HL-60/S4 treated with phorbol 12-myristate 13-acetate at 8.2 ng/mL for 4 days and 3 days (cell line): ENCODE data around the gene NACA2.
"Not testable (repeated sequence)": the region's sequence is repeated elsewhere in the genome, so short reads cannot be mapped to it uniquely, and the experiment has no call there.

Source experiments
- in situ Hi-C: fragments of 300-500 bp; cut with MboI; formaldehyde crosslinking; loops from 2 replicates; pipeline ENCODE4 v1.15.0; 2022; ENCODE audit warnings: low sequenced_read_pairs

NACA2 gene

GRCh38 chr17:61591018-61591417, at the start of gene NACA2:
Gene NACA2 (minus strand): TSS chr17:61591219. CDS start chr17:61591180, 39 bp downstream.
- in situ Hi-C loops, result no loop called here

- in situ Hi-C loops, result loop anchor here (10.0 kb wide), 1 partner anchor 205 kb away; no protein-coding TSS in a partner anchor
Observed at GRCh38 chr17:61639818-61640217, 48.8 kb upstream of the NACA2 start.

GRCh38 chr17:61638087-61638486, 47.1 kb upstream of the NACA2 start:
- in situ Hi-C loops, result loop anchor here (10.0 kb wide), 1 partner anchor 207 kb away; no protein-coding TSS in a partner anchor

- in situ Hi-C loops, result loop anchor here (10.0 kb wide), 1 partner anchor 209 kb away; no protein-coding TSS in a partner anchor
Observed at GRCh38 chr17:61635913-61636432, 45.0 kb upstream of the NACA2 start.

GRCh38 chr17:61634942-61635538, 44.0 kb upstream of the NACA2 start:
- in situ Hi-C loops, result loop anchor here (10.0 kb wide), 1 partner anchor 210 kb away; no protein-coding TSS in a partner anchor

- in situ Hi-C loops, result loop anchor here (10.0 kb wide), 1 partner anchor 211 kb away; no protein-coding TSS in a partner anchor
Observed at GRCh38 chr17:61634011-61634539, 43.1 kb upstream of the NACA2 start.

GRCh38 chr17:61632826-61633225, 41.8 kb upstream of the NACA2 start:
- in situ Hi-C loops, result loop anchor here (10.0 kb wide), 1 partner anchor 212 kb away; no protein-coding TSS in a partner anchor

GRCh38 chr17:61631800-61632199, 40.8 kb upstream of the NACA2 start:
- in situ Hi-C loops, result loop anchor here (10.0 kb wide), 1 partner anchor 213 kb away; no protein-coding TSS in a partner anchor

GRCh38 chr17:61628158-61628557, 37.1 kb upstream of the NACA2 start:
- in situ Hi-C loops, result not testable (repeated sequence)

GRCh38 chr17:61627658-61628057, 36.6 kb upstream of the NACA2 start:
- in situ Hi-C loops, result no loop called here

GRCh38 chr17:61627125-61627524, 36.1 kb upstream of the NACA2 start:
- in situ Hi-C loops, result no loop called here

- in situ Hi-C loops, result no loop called here
Observed at GRCh38 chr17:61625564-61625963, 34.5 kb upstream of the NACA2 start.

- in situ Hi-C loops, result no loop called here
Observed at GRCh38 chr17:61624951-61625350, 33.9 kb upstream of the NACA2 start.

- in situ Hi-C loops, result no loop called here
Observed at GRCh38 chr17:61621317-61621716, 30.3 kb upstream of the NACA2 start.

GRCh38 chr17:61619953-61620352, 28.9 kb upstream of the NACA2 start:
- in situ Hi-C loops, result no loop called here

- in situ Hi-C loops, result no loop called here
Observed at GRCh38 chr17:61619493-61619892, 28.5 kb upstream of the NACA2 start.

GRCh38 chr17:61618950-61619349, 27.9 kb upstream of the NACA2 start:
- in situ Hi-C loops, result no loop called here

- in situ Hi-C loops, result no loop called here
Observed at GRCh38 chr17:61617330-61617729, 26.3 kb upstream of the NACA2 start.

- in situ Hi-C loops, result no loop called here
Observed at GRCh38 chr17:61616783-61617182, 25.8 kb upstream of the NACA2 start.

GRCh38 chr17:61614219-61614618, 23.2 kb upstream of the NACA2 start:
- in situ Hi-C loops, result no loop called here

- in situ Hi-C loops, result no loop called here
Observed at GRCh38 chr17:61611323-61611722, 20.3 kb upstream of the NACA2 start.

GRCh38 chr17:61605692-61606091, 14.7 kb upstream of the NACA2 start:
- in situ Hi-C loops, result no loop called here
